Activated gamma-delta T cell treated with Interleukin-2 at 50 U/mL for 16 hours (primary cell): ENCODE measurements around the gene IRGQ.
"Not testable (repeated sequence)": the region's sequence is repeated elsewhere in the genome, so short reads cannot be mapped to it uniquely, and the experiment has no call there.

Experiments used
- DNase-seq: peaks from one replicate; pipeline ENCODE4 v3.0.0-alpha.2; 2020

Gene IRGQ

GRCh38 chr19:43624933-43625332, 29.0 kb upstream of the IRGQ start:
- DNase-seq: peak; percentile 81

- no peak for DNase-seq
Observed at GRCh38 chr19:43623889-43624670, 28.1 kb upstream of the IRGQ start.

- DNase-seq: no peak
Observed at GRCh38 chr19:43622956-43623355, 27.0 kb upstream of the IRGQ start.

GRCh38 chr19:43622070-43622469, 26.1 kb upstream of the IRGQ start:
- no peak for DNase-seq

GRCh38 chr19:43620061-43621001, 24.4 kb upstream of the IRGQ start:
- peak; percentile 83 for DNase-seq

- peak; percentile 80 for DNase-seq
Observed at GRCh38 chr19:43619262-43620060, 23.5 kb upstream of the IRGQ start, which contains the start of gene ZNF428. Gene ZNF428 (minus strand): TSS chr19:43619629. CDS start chr19:43614304, 5,325 bp downstream.

- no peak for DNase-seq
Observed at GRCh38 chr19:43618921-43619261, 23.0 kb upstream of the IRGQ start.

- DNase-seq: no peak
Observed at GRCh38 chr19:43616954-43617353, 21.0 kb upstream of the IRGQ start.

- no peak for DNase-seq
Observed at GRCh38 chr19:43616306-43616705, 20.4 kb upstream of the IRGQ start.

- no peak for DNase-seq
Observed at GRCh38 chr19:43612374-43612773, 16.4 kb upstream of the IRGQ start.

GRCh38 chr19:43611788-43612187, 15.9 kb upstream of the IRGQ start, which contains the start of gene SRRM5:
Gene SRRM5 (plus strand): TSS chr19:43612088. CDS start chr19:43612122, 34 bp downstream.
- no peak for DNase-seq

GRCh38 chr19:43610493-43610892, 14.6 kb upstream of the IRGQ start:
- DNase-seq: no peak

- no peak for DNase-seq
Observed at GRCh38 chr19:43609872-43610271, 13.9 kb upstream of the IRGQ start.

- no peak for DNase-seq
Observed at GRCh38 chr19:43607238-43608205, 11.6 kb upstream of the IRGQ start.

- DNase-seq: no peak
Observed at GRCh38 chr19:43606569-43607229, 10.8 kb upstream of the IRGQ start.

GRCh38 chr19:43605875-43606568, 10.1 kb upstream of the IRGQ start:
- no peak for DNase-seq

GRCh38 chr19:43600326-43600725, 4.4 kb upstream of the IRGQ start:
- DNase-seq: not testable (repeated sequence)

GRCh38 chr19:43599635-43600295, 3.8 kb upstream of the IRGQ start:
- no peak for DNase-seq

GRCh38 chr19:43598445-43599240, 2.7 kb upstream of the IRGQ start:
- DNase-seq: no peak
